Pancreas (tissue), 10 donors: ENCODE results near the gene DIDO1. TPM values are rescaled to one million over a fixed set of nuclear protein-coding genes. Genes with fewer than 3 reads are reported as not detected.

Experiments
- ATAC-seq, 4 donors: fragments of 200-7000 bp; cut with Tn5 transposase; one replicate each; pipeline versions ENCODE4 v1.8.0 to v1.9.1; 2020; ENCODE audit warnings: mild to moderate bottlenecking in 4 of 4, moderate library complexity in 4 of 4
- DNase-seq, 6 donors: peaks; one replicate each; pipeline ENCODE4 v3.0.0-alpha.2; 2020
- FAIRE-seq: peaks from 2 replicates; lab custom pipeline; 2012; peaks lifted over from hg19 to GRCh38; lab: Jason Lieb, UNC
- H3K27ac ChIP-seq, 4 donors: fragments of 200-600 bp; sonication (generic); 1 replicate in 3 of 4; 2 replicates in 1 of 4; pipeline versions ENCODE4 v1.5.0 to v1.8.0; 2020
- H3K27me3 ChIP-seq, 4 donors: fragments of 200-600 bp; one replicate each; pipeline ENCODE4 v1.8.0; 2021
- H3K36me3 ChIP-seq, 3 donors: fragments of 200-600 bp; sonication (generic) in 1 of 3; one replicate each; pipeline versions ENCODE4 v1.5.0 to v1.8.0; 2020 to 2021
- H3K4me1 ChIP-seq, 3 donors: fragments of 200-600 bp; one replicate each; pipeline ENCODE4 v1.8.0; 2021
- H3K4me3 ChIP-seq, 4 donors: fragments of 200-600 bp; sonication (generic) in 2 of 4; one replicate each; pipeline versions ENCODE4 v1.5.0 to v1.8.0; 2020 to 2021
- H3K9me3 ChIP-seq, 4 donors: fragments of 200-600 bp; one replicate each; pipeline ENCODE4 v1.8.0; 2021
- WGBS, 2 donors: extraction: QIAGEN DNeasy Blood & Tissue Kit; methylation state at CpG; one replicate each; pipeline ENCODE4 v1.1.7; 2013; 5-methylcytosine and 5-hydroxymethylcytosine counted together
- intact Hi-C, 3 donors: fragments of 100-400 bp; cut with DNase I; formaldehyde crosslinking; loops; one replicate each; pipeline versions ENCODE4 v1.11.1 to v1.14.2; 2022
- polyA plus RNA-seq, 2 donors: library from polyadenylated mRNA; stranded (reverse); fragments of 200-250 nt; gene quantifications; one replicate each; pipeline ENCODE4 v1.2.3, GENCODE V29; 2013
- total RNA-seq, 6 donors: library from RNA; stranded (reverse); fragmentation: NEBNext Ultra II Directional in 4 of 6; extraction: Animal tissue kit (Norgen Biotek cat#: 25700) in 4 of 6; gene quantifications; one replicate each; pipeline versions ENCODE4 v1.2.1 to v1.2.4, GENCODE V29; 2021 to 2023
- TF ChIP-seq, protein P1 (sequence below), 4 donors: fragments of 200-600 bp; sonication (generic) in 3 of 4; IDR thresholded peaks; one replicate each; pipeline versions ENCODE4 v1.5.0 to v1.8.0; 2021; ENCODE audit warnings: antibody characterized with exemption in 4 of 4
- donor health status: healthy with polysubstance abuse.
- donor health status: DM: no; HTN: no; CAD: no; lungs with moderate emphysema.
- donor health status: DM: no; HTN: no; CAD: no.
- donor health status: control.
- donor health status: control.
- donor health status: Bipolar disorder and iron deficiency.
- donor health status: DM: yes; HTN: yes; CAD: no.
- donor health status: DM: no; HTN: no; CAD: no.
- donor health status: DM: no; HTN: no; CAD: no.
- donor health status: DM: yes; HTN: yes; CAD: no.

DIDO1 gene
- total and polyA plus RNA-seq, 8 donors = 16.7 to 29.8 (median 18.5) TPM

DNA sequence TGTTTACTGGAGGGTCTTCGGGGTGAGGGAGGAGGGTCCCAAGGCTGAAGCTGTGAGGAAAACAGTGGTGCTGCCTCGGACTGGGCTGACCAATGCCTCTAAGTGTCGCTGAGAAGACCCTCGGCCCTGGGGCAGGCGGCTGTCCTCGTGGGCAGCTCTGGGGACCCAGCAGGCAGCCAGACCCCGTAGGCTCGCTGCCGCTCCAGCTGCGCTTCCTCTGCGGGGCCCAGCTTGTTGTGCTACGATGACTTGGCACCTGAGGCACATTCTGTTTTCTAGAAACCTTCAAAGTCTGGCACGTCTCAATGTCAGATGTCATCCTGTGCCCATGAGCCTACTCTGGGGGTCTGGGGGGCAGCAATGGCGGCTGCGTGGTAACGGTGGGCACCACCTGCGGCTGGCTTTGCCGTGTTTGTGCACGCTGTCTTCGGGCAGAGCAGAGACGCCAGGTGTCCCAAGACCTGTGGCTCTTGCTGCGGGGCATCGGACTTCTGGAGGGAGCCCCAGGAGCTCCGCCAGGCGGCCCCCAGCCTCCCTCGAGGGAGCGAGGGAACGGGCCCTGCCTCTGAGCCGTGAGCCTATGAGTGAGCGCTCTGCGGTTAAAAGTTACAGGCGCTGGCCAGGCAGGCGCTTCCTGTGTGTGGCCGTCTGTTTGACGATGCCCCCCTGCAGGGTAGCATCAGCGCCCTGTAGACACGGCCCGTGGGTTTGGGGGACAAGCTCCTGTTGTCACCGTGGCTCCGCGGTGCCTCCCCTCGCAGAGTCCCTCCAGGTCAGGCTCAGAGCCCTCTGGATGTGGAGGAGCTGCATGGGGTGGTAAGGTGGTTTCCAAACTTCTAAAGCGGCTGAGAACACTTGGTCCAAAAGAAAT is 33.0 kb upstream of the DIDO1 start:
- 65 to 71% methylated on average over 43 of the region's 43 CpGs for WGBS, 2 donors
- no peak for FAIRE-seq
- ATAC-seq = no peak
- Histone ChIP-seq H3K4me3 (no peak overlapping the region), H3K27me3 (no peaks in the 10 kb centered on the region), H3K36me3 (no peaks in the 10 kb centered on the region), H3K4me1 (no peaks in the 10 kb centered on the region), H3K27ac (no peak overlapping the region), H3K9me3 (no peaks in the 10 kb centered on the region)
- intact Hi-C loops = no loop called here
- DNase-seq = peak in 1 of 6 donors; percentile 17
- TF ChIP-seq, protein P1, sequence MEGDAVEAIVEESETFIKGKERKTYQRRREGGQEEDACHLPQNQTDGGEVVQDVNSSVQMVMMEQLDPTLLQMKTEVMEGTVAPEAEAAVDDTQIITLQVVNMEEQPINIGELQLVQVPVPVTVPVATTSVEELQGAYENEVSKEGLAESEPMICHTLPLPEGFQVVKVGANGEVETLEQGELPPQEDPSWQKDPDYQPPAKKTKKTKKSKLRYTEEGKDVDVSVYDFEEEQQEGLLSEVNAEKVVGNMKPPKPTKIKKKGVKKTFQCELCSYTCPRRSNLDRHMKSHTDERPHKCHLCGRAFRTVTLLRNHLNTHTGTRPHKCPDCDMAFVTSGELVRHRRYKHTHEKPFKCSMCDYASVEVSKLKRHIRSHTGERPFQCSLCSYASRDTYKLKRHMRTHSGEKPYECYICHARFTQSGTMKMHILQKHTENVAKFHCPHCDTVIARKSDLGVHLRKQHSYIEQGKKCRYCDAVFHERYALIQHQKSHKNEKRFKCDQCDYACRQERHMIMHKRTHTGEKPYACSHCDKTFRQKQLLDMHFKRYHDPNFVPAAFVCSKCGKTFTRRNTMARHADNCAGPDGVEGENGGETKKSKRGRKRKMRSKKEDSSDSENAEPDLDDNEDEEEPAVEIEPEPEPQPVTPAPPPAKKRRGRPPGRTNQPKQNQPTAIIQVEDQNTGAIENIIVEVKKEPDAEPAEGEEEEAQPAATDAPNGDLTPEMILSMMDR (IDR thresholded peaks at IDR 0.05) = no peak

DNA sequence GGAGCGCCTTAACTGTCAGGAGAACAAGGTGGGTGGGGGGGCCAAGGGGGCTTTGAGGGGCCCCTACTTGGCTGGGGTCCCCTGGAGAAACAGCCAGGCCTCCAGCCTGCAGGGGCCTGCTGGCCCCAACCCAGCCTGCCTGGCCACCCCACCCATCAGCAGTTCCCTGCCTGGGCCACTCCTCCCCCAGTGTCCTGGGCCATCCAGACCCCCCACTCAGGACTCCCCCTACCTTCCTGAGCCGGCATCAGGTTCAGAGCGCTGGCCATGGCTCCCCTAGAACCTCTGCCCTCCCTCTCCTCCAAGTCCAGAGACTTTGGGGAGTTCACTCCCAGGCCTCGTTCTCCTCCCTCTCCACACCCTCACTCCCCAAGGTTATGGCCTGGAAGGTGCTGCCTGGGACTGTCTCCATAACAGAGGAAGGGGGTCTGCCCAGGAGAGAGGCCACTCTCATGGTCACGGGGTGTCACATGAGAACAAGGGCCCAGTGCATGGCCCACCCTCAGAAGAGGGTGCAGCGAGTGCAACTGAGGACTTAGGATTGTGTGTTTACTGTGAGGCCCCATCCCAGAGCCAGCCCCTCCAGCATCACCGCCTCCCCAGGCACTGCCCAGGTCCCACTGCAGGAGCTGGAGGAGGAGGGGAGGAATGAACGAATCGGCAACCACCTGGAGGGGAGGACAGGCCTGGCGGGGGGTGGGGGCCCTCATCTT is 32.2 kb upstream of the DIDO1 start:
- peak in 1 of 6 donors; percentile 17 for DNase-seq
- FAIRE-seq = no peak
- TF ChIP-seq, protein P1 (IDR thresholded peaks at IDR 0.05) = no peak
- H3K27ac ChIP-seq = no peak overlapping the region
- no peaks in the 10 kb centered on the region for H3K9me3 ChIP-seq
- H3K36me3 ChIP-seq = no peaks in the 10 kb centered on the region
- no peak overlapping the region for H3K4me3 ChIP-seq
- H3K4me1 ChIP-seq = no peaks in the 10 kb centered on the region
- H3K27me3 ChIP-seq = no peaks in the 10 kb centered on the region
- intact Hi-C loops = no loop called here
- 62 to 77% methylated on average over 10 of the region's 10 CpGs for WGBS, 2 donors
- no peak for ATAC-seq

DNA sequence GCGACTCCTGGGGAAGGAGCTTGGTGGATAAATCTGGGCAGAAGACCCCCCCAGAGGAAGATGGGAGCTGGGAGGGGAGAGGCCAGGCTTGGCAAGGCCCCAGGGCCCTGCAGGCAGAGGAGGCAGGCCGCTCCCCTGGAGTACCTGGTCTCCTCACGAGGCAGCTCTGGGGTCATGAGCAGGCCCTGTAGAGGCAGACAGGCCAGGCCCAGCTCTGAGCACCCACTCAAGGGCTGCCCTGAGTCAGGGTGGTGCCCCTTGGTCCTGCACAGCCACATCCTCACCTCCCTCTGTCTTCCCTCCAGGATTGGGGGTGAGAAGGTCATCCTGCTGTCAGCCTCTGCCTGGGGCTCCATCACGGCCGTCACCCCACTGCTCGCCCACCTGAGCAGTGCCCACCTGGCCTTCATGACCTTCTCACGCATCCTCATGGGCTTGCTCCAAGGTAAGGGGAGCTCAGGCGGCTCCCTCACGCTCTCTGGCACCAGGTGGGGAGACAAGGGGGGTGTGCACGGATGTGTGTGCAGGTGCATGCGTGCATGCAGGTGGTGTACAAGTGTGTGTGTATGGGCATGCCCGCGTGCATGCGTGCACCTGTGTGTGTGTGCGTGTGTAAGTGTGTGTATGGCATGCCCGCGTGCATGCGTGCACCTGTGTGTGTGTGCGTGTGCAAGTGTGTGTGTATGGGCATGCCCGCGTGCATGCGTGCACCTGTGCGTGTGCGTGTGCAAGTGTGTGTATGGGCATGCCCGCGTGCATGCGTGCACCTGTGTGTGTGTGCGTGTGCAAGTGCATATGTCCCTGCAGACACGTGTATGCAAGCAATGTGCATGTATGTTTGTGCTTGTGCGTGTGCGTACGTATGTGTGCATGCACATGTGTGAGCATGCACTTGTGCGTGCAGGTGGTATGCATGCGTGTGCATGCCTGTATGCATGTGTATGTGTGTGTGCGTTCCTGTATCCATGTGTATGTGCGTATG is 31.1 kb upstream of the DIDO1 start:
- Histone ChIP-seq H3K27me3 (no peaks in the 10 kb centered on the region), H3K4me3 (no peak overlapping the region), H3K27ac (no peak overlapping the region), H3K36me3 (no peaks in the 10 kb centered on the region), H3K4me1 (no peaks in the 10 kb centered on the region), H3K9me3 (no peaks in the 10 kb centered on the region)
- peak in 1 of 6 donors; percentile 20 for DNase-seq
- no peak for FAIRE-seq
- TF ChIP-seq, protein P1 (IDR thresholded peaks at IDR 0.05) = no peak
- intact Hi-C loops = no loop called here
- ATAC-seq = no peak
- WGBS, 2 donors = 90 to 94% methylated on average over 36 of the region's 36 CpGs

DNA sequence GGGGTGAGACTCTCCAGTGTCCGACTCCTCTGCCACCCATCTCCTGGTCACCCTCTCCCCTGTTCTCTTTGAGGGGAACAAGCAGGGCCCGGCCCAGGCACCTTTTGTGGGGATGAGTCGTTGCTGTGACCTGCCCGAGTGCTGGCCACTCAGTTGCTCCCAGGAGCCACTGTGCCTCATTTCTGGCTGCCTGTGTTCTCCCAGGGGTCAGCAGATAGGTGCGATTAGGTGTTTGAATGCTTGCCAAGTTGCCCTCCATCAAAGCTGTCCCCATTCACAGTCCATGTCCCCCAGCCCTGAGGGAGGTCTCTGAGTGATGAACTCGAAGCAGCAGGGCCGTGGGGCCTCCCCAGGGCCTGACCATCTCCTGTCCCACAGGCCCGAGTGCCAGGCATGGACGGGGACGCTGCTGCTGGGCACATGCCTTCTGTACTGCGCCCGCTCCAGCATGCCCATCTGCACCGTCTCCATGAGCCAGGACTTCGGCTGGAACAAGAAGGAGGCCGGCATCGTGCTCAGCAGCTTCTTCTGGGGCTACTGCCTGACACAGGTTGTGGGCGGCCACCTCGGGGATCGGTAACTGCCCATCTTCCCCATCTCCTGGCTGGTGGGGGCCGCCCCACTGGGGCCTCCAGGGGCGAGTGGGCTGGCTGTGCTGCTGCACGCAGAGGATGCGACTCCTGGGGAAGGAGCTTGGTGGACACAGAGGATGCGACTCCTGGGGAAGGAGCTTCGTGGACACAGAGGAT is 30.3 kb upstream of the DIDO1 start:
- ATAC-seq (no peak), FAIRE-seq (no peak), DNase-seq (peak in 1 of 6 donors; percentile 14)
- Histone ChIP-seq H3K9me3 (no peaks in the 10 kb centered on the region), H3K27me3 (no peaks in the 10 kb centered on the region), H3K27ac (no peak overlapping the region), H3K36me3 (no peaks in the 10 kb centered on the region), H3K4me3 (no peak overlapping the region), H3K4me1 (no peaks in the 10 kb centered on the region)
- TF ChIP-seq, protein P1 (IDR thresholded peaks at IDR 0.05) = no peak
- intact Hi-C loops = no loop called here
- WGBS, 2 donors = 83 to 92% methylated on average over 24 to 25 of the region's 25 CpGs
